GM19035 (cell line): ENCODE results near the gene KLHL22.

Source experiments
- ATAC-seq: cut with Tn5 transposase; IDR thresholded peaks from one replicate; pipeline ENCODE4 v1.9.1; 2021; ENCODE audit not compliant: unreplicated experiment

KLHL22 gene

GRCh38 chr22:20434264-20434751 is 61.3 kb downstream of the KLHL22 start:
- ATAC-seq = no peak

GRCh38 chr22:20433686-20434241 is 61.8 kb downstream of the KLHL22 start:
- no peak for ATAC-seq

- ATAC-seq = no peak
Measured at GRCh38 chr22:20433191-20433590, 62.4 kb downstream of the KLHL22 start.

- ATAC-seq = no peak
Measured at GRCh38 chr22:20432244-20432686, 63.3 kb downstream of the KLHL22 start.

GRCh38 chr22:20431511-20432192 is 63.9 kb downstream of the KLHL22 start:
- no peak for ATAC-seq

GRCh38 chr22:20430720-20431510 is 64.7 kb downstream of the KLHL22 start:
- no peak for ATAC-seq

GRCh38 chr22:20430101-20430719 is 65.4 kb downstream of the KLHL22 start:
- no peak for ATAC-seq

- ATAC-seq = no peak
Measured at GRCh38 chr22:20429254-20430100, 66.1 kb downstream of the KLHL22 start.

- no peak for ATAC-seq
Measured at GRCh38 chr22:20428496-20429253, 66.9 kb downstream of the KLHL22 start.

GRCh38 chr22:20427945-20428417 is 67.6 kb downstream of the KLHL22 start:
- ATAC-seq = no peak

GRCh38 chr22:20427104-20427944 is 68.3 kb downstream of the KLHL22 start:
- ATAC-seq = no peak

GRCh38 chr22:20426259-20426615 is 69.4 kb downstream of the KLHL22 start:
- no peak for ATAC-seq

GRCh38 chr22:20425566-20426258 is 69.9 kb downstream of the KLHL22 start:
- no peak for ATAC-seq

GRCh38 chr22:20424932-20425565 is 70.5 kb downstream of the KLHL22 start:
- no peak for ATAC-seq

GRCh38 chr22:20424568-20424931 is 71.0 kb downstream of the KLHL22 start:
- no peak for ATAC-seq

- no peak for ATAC-seq
Measured at GRCh38 chr22:20423906-20424551, 71.6 kb downstream of the KLHL22 start.
